Loucy (cell line): ENCODE measurements around the gene ZNF407.

Experiments
- H2AFZ ChIP-seq: fragments of 200-600 bp; sonication (generic); 2 replicates; pipeline ENCODE4 v1.6.0; 2016; ENCODE audit warnings: antibody characterized with exemption, mild to moderate bottlenecking, low read length, moderate library complexity
- H3F3A ChIP-seq: fragments of 200-600 bp; 2 replicates; pipeline ENCODE4 v1.6.0; 2016; ENCODE audit warnings: antibody characterized with exemption, low read depth, mild to moderate bottlenecking
- H3K27me3 ChIP-seq: fragments of 200-600 bp; sonication (generic); 2 replicates; pipeline ENCODE4 v1.6.1; 2014; ENCODE audit warnings: low read length, mild to moderate bottlenecking; ENCODE audit not compliant: insufficient read depth, poor library complexity, severe bottlenecking
- H3K36me3 ChIP-seq: fragments of 200-600 bp; sonication (generic); 2 replicates; pipeline ENCODE4 v1.6.1; 2016; ENCODE audit warnings: low read length; ENCODE audit not compliant: insufficient read depth
- H3K4me1 ChIP-seq: fragments of 200-600 bp; sonication (generic); 2 replicates; pipeline ENCODE4 v1.5.1; 2014; ENCODE audit warnings: low read length, mild to moderate bottlenecking; ENCODE audit not compliant: insufficient read depth, poor library complexity, severe bottlenecking
- H3K4me2 ChIP-seq: fragments of 200-600 bp; sonication (generic); 2 replicates; pipeline ENCODE4 v1.6.0; 2014; ENCODE audit warnings: antibody characterized with exemption, low read length, low read depth, mild to moderate bottlenecking; ENCODE audit not compliant: poor library complexity, severe bottlenecking
- H3K4me3 ChIP-seq: fragments of 200-600 bp; sonication (generic); 2 replicates; pipeline ENCODE4 v1.5.1; 2014; ENCODE audit warnings: low read length, mild to moderate bottlenecking, mixed read lengths; ENCODE audit not compliant: poor library complexity, severe bottlenecking
- H3K79me2 ChIP-seq: fragments of 200-600 bp; sonication (generic); 2 replicates; pipeline ENCODE4 v1.6.1; 2014; ENCODE audit warnings: low read length; ENCODE audit not compliant: insufficient read depth
- H3K9ac ChIP-seq: fragments of 200-600 bp; sonication (generic); 2 replicates; pipeline ENCODE4 v1.6.0; 2014; ENCODE audit warnings: mild to moderate bottlenecking, low read depth, low read length, moderate library complexity; ENCODE audit not compliant: poor library complexity, severe bottlenecking
- H3K9me2 ChIP-seq: fragments of 200-600 bp; sonication (generic); replicated peaks from 2 replicates; pipeline ENCODE4 v1.6.1; 2016; ENCODE audit warnings: low read depth, low read length, mixed read lengths
- H3K9me3 ChIP-seq: fragments of 200-600 bp; sonication (generic); 2 replicates; pipeline ENCODE4 v1.6.1; 2014; ENCODE audit warnings: mild to moderate bottlenecking, antibody characterized with exemption, low read length, low read depth; ENCODE audit not compliant: insufficient read depth
- H4K20me1 ChIP-seq: fragments of 200-600 bp; sonication (generic); 2 replicates; pipeline ENCODE4 v1.6.0; 2014; ENCODE audit warnings: antibody characterized with exemption, low read length, mild to moderate bottlenecking; ENCODE audit not compliant: insufficient read depth, poor library complexity, severe bottlenecking
- CTCF ChIP-seq: fragments of 200-600 bp; sonication (generic); conservative IDR thresholded peaks from 2 replicates; pipeline ENCODE4 v1.5.1; 2014; ENCODE audit warnings: mild to moderate bottlenecking, antibody characterized with exemption, low read length
- EZH2phosphoT487 ChIP-seq: fragments of 200-600 bp; IDR thresholded peaks from 2 replicates; pipeline ENCODE4 v1.6.1; 2018; ENCODE audit warnings: antibody characterized with exemption, mild to moderate bottlenecking, moderate library complexity, borderline replicate concordance

ZNF407 gene

GRCh38 chr18:74951165-74951760 is 353.6 kb downstream of the ZNF407 start:
- Histone ChIP-seq H3K4me1 (no peaks in the 10 kb centered on the region), H3K27me3 (no peaks in the 10 kb centered on the region), H3K9me3 (no peaks in the 10 kb centered on the region), H3K79me2 (no peaks in the 10 kb centered on the region), H3K9me2 (no peaks in the 10 kb centered on the region), H3K9ac (no peak overlapping the region), H3K4me2 (no peak overlapping the region), H3K4me3 (no peak overlapping the region), H4K20me1 (no peaks in the 10 kb centered on the region), H3F3A (no peaks in the 10 kb centered on the region), H3K36me3 (no peaks in the 10 kb centered on the region), H2AFZ (no peak overlapping the region)
- TF ChIP-seq EZH2phosphoT487: no peak
- no peak for TF ChIP-seq CTCF

- Histone ChIP-seq H3K36me3 (no peaks in the 10 kb centered on the region), H2AFZ (no peak overlapping the region), H3K79me2 (no peaks in the 10 kb centered on the region), H3K9ac (no peak overlapping the region), H4K20me1 (no peaks in the 10 kb centered on the region), H3F3A (no peaks in the 10 kb centered on the region), H3K9me2 (no peaks in the 10 kb centered on the region), H3K4me2 (no peak overlapping the region), H3K4me1 (no peaks in the 10 kb centered on the region), H3K4me3 (no peak overlapping the region), H3K27me3 (no peaks in the 10 kb centered on the region), H3K9me3 (no peaks in the 10 kb centered on the region)
- TF ChIP-seq EZH2phosphoT487: no peak
- no peak for TF ChIP-seq CTCF
These were observed 360.0 kb downstream of the ZNF407 start for GRCh38 chr18:74957588-74958224.

GRCh38 chr18:74959216-74959615 is 361.5 kb downstream of the ZNF407 start:
- H3K9me2 ChIP-seq: no peaks in the 10 kb centered on the region
- no peak for TF ChIP-seq EZH2phosphoT487
- no peak for TF ChIP-seq CTCF
- H3K79me2 ChIP-seq: no peaks in the 10 kb centered on the region
- no peak overlapping the region for H3K4me2 ChIP-seq
- H3K36me3 ChIP-seq: no peaks in the 10 kb centered on the region
- H3K4me1 ChIP-seq: no peaks in the 10 kb centered on the region
- H3K9me3 ChIP-seq: no peaks in the 10 kb centered on the region
- no peaks in the 10 kb centered on the region for H4K20me1 ChIP-seq
- H3K27me3 ChIP-seq: no peaks in the 10 kb centered on the region
- H3K4me3 ChIP-seq: no peak overlapping the region
- H3F3A ChIP-seq: no peaks in the 10 kb centered on the region
- no peak overlapping the region for H3K9ac ChIP-seq
- H2AFZ ChIP-seq: no peak overlapping the region
